Brain microvascular endothelial cell (primary cell): ENCODE results near the gene ADI1.

Source experiments
- DNase-seq: peaks from one replicate; pipeline ENCODE4 v3.0.0-alpha.2; 2020
- H3K27ac ChIP-seq: fragments of 250-450 bp; sonication (Bioruptor Pico); 2 replicates; pipeline ENCODE4 v1.5.1; 2020; ENCODE audit warnings: mild to moderate bottlenecking, moderate library complexity
- H3K27me3 ChIP-seq: fragments of 250-450 bp; sonication (Bioruptor Pico); replicated peaks from 2 replicates; pipeline ENCODE4 v1.5.1; 2020; ENCODE audit warnings: mild to moderate bottlenecking
- H3K36me3 ChIP-seq: fragments of 250-450 bp; sonication (Bioruptor Pico); replicated peaks from 2 replicates; pipeline ENCODE4 v1.5.1; 2020; ENCODE audit warnings: mild to moderate bottlenecking
- H3K4me3 ChIP-seq: 2 replicates; pipeline ENCODE4 v1.5.1; 2011; ENCODE audit warnings: low read depth, mild to moderate bottlenecking, control low read depth, low read length, moderate library complexity
- CTCF ChIP-seq: IDR thresholded peaks from 2 replicates; pipeline ENCODE4 v1.5.1; 2011; ENCODE audit warnings: low read depth, mild to moderate bottlenecking, moderate library complexity, low read length, control low read depth, inconsistent platforms; ENCODE audit errors: missing control alignments
- in situ Hi-C: cut with HindIII; loops from 2 replicates; pipeline ENCODE4 v1.10.0; 2017; ENCODE audit warnings: low sequenced_read_pairs, low pct_ligation_motif_present

Gene ADI1

DNA sequence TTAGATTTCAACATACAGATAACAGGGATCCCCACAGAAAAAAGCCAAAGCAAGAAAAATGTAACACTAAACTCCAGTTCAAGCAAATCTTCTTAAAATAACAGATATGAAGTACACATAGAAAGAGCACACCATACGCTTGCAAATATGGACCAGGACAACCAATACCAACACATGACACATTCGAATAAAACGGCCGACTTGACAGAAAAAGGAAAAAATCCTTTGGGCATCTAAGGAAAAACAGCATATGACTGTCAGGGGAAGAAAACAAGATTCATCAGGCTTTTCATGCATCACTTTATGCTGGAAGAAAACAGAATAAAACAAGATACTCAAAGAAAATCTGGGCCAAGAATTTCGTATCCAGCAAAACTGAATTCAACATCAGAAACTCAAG, 22.8 kb upstream of the ADI1 start:
- Histone ChIP-seq H3K4me3 (no peak overlapping the region), H3K36me3 (peaks cover 57% of the 10 kb centered on the region), H3K27ac (no peak overlapping the region), H3K27me3 (no peaks in the 10 kb centered on the region)
- no peak for TF ChIP-seq CTCF
- no peak for DNase-seq
- in situ Hi-C loops = no loop called here

DNA sequence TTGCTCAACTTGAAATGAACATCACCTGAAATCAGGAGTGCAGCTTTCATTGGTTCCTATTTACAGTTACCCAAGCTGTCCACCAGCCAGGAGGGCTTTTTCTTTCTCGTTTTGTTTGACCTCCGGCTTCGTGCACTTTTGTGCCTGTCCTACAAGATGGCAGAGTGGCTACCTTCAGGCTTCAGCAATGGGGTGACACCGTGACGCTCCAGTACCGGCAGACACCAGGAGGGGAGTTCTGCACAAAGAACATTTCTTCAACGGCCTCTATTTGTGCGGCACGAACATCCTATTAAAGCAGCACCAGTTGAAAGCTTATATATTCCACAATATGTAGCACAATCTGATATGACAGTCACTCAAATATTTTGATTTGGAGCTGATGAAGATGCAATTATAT, 20.5 kb upstream of the ADI1 start:
- Histone ChIP-seq H3K27me3 (no peaks in the 10 kb centered on the region), H3K4me3 (no peak overlapping the region), H3K36me3 (peaks cover 36% of the 10 kb centered on the region), H3K27ac (no peak overlapping the region)
- in situ Hi-C loops = no loop called here
- TF ChIP-seq CTCF = peak; percentile 5
- no peak for DNase-seq

- Histone ChIP-seq H3K27ac (peak overlapping the region; percentile 98), H3K36me3 (peaks cover 12% of the 10 kb centered on the region), H3K4me3 (peak overlapping the region; percentile 56), H3K27me3 (no peaks in the 10 kb centered on the region)
- in situ Hi-C loops = no loop called here
- peak; percentile 68 for DNase-seq
- TF ChIP-seq CTCF = peak; percentile 82
Measured at GRCh38 chr2:3536682-3537632, 17.6 kb upstream of the ADI1 start.

DNA sequence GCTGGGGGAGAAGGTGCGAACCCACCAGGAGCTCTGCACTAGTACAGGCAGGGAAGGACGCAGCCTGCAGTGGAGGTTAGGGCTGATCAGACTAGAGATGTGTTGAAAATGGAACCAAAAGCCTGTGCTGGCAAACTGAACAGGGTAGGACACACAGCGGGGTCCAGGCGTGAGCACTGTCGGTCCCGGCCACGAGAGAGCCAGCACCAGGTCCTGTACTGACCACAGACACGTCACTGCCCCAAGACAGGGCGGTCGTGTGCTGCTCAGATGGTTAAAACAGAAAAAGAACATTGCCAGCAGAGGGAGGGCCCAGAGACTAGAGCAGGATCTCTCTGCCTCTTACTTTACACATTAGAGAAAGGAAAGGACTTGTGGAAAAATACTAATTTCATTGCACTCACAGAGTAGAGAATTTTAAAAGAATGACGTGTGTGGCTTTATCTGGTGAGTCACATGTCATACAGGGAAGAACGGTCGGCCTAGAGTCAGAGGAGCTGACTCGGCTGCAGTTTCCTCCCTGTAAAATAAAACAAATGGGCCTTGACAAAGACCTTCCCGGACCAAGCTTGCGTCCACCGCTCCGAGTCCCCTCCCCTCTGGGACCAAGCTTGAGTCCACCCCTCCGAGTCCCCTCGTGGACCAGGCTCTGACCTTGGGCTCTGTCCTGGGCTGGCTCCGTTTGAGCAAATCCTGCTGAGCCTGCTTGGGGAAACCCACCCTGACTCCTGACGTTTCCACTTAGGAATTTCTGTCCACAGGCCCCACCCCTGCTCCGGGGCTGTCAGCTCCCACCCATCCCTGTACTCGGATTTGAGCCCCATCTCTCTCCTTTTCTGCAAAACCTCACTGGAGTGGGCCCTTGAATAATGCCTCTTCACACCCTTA, 16.7 kb upstream of the ADI1 start:
- Histone ChIP-seq H3K27me3 (no peaks in the 10 kb centered on the region), H3K27ac (peak overlapping the region; percentile 98), H3K4me3 (peak overlapping the region; percentile 56), H3K36me3 (peaks cover 7% of the 10 kb centered on the region)
- in situ Hi-C loops = no loop called here
- peak; percentile 53 for TF ChIP-seq CTCF
- peak; percentile 93 for DNase-seq

GRCh38 chr2:3535467-3535793, 16.1 kb upstream of the ADI1 start:
- no peak for TF ChIP-seq CTCF
- DNase-seq = no peak
- in situ Hi-C loops = no loop called here
- Histone ChIP-seq H3K4me3 (peak overlapping the region; percentile 56), H3K27ac (peak overlapping the region; percentile 98), H3K27me3 (no peaks in the 10 kb centered on the region), H3K36me3 (peaks cover 6% of the 10 kb centered on the region)
